Suprapubic skin (tissue), 3 donors: ENCODE data around the gene ST6GAL1.

Experiments
- CTCF ChIP-seq, 2 donors: fragments of 200-600 bp in 1 of 2; fragments of 450-650 bp in 1 of 2; sonication (generic) in 1 of 2; IDR thresholded peaks; one replicate each; pipeline ENCODE4 v1.5.1; 2016 to 2019; ENCODE audit warnings: antibody characterized with exemption in 2 of 2, mild to moderate bottlenecking in 1 of 2, moderate library complexity in 1 of 2
- EP300 ChIP-seq: sonication (generic); formaldehyde crosslinking; IDR thresholded peaks from one replicate; pipeline ENCODE4 v1.6.1; 2017; ENCODE audit warnings: antibody characterized with exemption
- POLR2A ChIP-seq, 2 donors: fragments of 450-650 bp; IDR thresholded peaks; one replicate each; pipeline ENCODE4 v1.6.1; 2017; ENCODE audit warnings: antibody characterized with exemption in 2 of 2, mild to moderate bottlenecking in 2 of 2, moderate library complexity in 2 of 2

DNA sequence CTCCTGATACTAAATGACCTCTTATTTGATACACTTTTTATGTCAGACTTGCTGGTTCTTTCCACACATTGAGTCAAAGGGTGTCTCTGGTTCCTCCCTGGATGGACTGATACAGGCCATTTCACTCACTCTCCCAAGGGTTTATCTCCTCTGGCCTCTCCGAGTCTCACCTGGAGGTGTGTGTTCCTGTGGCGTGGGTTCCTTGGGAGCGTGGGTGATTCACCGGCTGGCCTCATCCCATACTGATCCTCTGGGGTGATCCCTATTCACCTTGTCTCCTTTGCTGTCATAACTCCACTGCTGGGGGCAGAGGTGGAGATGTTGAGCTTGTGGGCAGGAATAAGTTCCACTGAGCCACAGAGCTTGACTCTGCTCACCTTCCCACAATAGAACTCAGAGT is 61.1 kb downstream of the ST6GAL1 start:
- no peak for TF ChIP-seq POLR2A (IDR thresholded peaks at IDR 0.05)
- no peak for TF ChIP-seq CTCF (IDR thresholded peaks at IDR 0.05)
- no peak for TF ChIP-seq EP300
